ENCODE measurements around the gene CCNY.

CCNY gene

DNA sequence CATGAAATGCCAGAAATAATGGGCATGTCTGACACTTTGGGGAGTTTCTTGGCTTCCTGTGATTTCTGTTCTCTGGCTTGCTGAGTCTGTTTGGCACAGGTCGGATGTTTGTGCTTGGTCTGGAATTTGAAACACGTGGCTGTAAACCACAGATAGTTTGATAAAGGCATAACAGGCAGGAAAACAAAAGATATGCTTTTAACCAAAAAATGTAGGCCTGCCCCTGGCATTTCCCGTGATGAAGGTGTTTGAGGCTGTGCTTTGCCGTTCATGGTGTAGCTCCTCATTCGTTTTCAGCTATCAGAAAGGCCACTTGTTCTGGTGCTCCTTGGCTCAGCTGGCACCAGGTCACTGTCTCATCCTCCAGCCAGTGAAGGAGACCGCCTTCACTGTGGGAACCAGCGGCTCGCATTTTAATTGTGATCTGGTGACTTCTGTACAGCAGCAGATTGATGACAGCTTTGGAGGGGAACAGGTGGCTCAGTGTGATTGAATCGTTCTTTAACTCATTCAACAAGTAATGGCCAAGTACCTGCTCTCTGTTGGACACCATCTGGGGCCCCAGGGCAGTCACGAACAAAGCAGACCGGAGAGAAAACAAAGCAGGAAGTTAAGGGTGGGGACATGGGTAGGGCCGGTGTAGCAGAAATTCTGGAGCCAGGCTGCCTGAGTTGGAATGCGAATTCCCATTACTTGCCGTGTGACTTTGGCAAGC lies 111.5 kb downstream of the CCNY start:
- peak; percentile 81 for DNase-seq (ENCODE audit: low read depth)
- TF ChIP-seq, protein P1, sequence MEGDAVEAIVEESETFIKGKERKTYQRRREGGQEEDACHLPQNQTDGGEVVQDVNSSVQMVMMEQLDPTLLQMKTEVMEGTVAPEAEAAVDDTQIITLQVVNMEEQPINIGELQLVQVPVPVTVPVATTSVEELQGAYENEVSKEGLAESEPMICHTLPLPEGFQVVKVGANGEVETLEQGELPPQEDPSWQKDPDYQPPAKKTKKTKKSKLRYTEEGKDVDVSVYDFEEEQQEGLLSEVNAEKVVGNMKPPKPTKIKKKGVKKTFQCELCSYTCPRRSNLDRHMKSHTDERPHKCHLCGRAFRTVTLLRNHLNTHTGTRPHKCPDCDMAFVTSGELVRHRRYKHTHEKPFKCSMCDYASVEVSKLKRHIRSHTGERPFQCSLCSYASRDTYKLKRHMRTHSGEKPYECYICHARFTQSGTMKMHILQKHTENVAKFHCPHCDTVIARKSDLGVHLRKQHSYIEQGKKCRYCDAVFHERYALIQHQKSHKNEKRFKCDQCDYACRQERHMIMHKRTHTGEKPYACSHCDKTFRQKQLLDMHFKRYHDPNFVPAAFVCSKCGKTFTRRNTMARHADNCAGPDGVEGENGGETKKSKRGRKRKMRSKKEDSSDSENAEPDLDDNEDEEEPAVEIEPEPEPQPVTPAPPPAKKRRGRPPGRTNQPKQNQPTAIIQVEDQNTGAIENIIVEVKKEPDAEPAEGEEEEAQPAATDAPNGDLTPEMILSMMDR (IDR thresholded peaks at IDR 0.05; ENCODE audit: low read depth, low read length, missing control alignments), result no peak
- H3K4me3 ChIP-seq (ENCODE audit: low read depth, low read length), result peak overlapping the region; percentile 9
- in situ Hi-C loops (cut with HindIII; ENCODE audit: low sequenced_read_pairs), result no loop called here

DNA sequence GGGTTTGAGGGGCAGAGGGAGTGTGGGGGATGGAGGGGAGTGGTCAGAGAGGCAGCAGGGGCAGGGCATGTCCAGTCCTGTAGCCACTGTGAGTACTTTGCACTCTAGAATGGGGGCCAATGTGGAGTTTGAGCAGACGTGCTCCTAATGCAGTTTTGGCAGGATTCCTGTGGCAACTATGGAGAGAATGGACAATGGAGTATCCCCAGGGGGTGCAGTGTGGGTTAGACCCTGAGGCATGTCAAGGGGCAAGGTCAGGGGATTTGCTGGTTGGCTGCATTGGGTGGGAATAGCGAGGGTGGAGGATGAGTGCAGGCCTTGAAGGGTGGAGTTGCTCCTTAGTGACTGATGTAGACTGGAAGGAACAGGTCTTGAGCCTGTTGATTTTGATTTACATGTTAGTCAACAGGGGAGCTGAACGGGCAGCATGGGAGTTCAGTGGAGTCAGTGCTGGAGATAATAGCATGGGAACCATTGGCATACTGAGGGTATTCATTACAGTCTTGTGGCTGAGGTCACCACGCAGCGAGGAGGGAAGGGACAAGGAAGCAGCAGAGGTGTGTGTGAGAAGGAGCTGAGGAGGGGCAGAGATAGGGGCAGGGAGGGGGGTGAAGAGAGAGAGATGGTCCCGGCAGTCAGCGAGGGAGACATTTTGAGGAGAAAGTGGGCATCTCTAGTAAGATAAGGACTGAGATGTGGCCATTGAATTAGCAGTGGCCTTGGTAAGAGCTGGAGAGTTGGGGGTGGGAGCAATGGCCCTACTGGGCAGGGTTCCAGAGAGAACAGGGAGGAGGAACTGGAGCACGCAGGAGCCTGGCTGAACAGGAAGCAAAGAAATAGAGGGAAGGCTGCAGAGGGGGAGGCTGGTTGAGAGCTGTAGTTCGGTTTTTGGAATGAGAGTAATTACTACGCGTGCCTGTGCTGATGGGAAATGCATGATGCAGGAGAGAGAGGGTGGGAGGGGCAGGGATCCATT lies 112.7 kb downstream of the CCNY start:
- H3K4me3 ChIP-seq (ENCODE audit: low read depth, low read length), result no peak overlapping the region
- no peak for DNase-seq (ENCODE audit: low read depth)
- in situ Hi-C loops (cut with HindIII; ENCODE audit: low sequenced_read_pairs), result no loop called here
- TF ChIP-seq, protein P1 (IDR thresholded peaks at IDR 0.05; ENCODE audit: low read depth, low read length, missing control alignments), result no peak

DNA sequence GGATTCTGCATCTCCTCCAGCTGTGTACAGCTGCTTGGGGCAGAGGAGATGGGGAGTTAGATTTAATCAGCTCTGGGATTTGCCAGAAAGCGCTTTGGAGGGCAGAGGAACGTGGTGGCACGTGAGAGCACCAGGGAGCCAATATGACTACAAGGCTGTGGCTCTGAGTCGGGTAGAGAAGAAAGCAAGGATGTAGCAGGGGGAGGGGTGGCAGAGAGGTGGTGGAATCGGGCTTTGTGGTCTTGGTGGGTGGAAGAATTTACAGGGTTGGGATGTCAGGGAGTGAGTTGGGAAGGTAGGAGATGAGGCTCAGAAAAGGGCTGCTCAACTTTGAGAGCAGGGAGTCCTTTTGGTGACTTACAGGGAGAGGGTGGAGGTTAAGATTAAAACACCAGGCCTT lies 113.6 kb downstream of the CCNY start:
- no peak overlapping the region for H3K4me3 ChIP-seq (ENCODE audit: low read depth, low read length)
- in situ Hi-C loops (cut with HindIII; ENCODE audit: low sequenced_read_pairs), result no loop called here
- TF ChIP-seq, protein P1 (IDR thresholded peaks at IDR 0.05; ENCODE audit: low read depth, low read length, missing control alignments), result no peak
- DNase-seq (ENCODE audit: low read depth), result no peak

DNA sequence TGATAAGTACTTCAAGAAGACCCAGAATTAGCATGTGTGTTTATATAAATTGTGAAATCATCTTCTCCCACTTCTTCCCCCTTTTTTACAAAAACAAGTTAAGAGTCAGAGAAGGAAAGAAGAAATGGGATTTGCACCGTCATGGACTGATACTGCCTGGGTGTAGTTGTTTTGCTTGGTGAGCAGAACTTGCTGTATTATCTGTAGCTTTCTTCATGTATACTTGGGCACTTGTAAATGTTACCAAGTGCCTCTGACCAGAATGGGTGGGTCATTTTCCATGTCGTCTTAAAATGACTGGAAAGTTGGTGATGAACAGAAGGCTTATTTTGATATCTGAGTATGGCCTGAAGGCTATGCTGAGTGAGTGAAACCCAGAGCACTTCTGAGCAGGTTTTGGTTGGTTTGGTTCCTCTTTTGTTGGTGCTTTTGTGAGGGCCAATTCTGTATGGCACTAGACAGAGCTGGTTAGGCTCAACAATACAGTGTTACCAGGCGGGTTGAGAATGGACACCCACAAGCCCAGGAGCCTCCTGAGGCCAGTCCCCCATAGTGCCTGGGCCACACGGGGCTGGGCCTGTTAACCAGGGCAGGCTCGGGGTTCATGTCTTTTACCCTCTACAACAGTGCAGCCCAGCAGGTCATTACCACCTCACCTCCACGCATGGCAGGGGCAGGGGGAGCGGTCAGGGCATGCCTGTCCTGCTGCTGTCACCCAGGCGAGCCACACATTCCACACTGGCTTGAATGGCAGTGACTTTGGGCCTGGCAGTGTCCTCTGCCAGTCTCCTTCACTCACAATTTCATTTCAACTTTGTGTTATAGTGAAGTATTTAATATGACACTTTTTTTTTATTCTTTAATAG lies 115.1 kb downstream of the CCNY start:
- TF ChIP-seq, protein P1 (IDR thresholded peaks at IDR 0.05; ENCODE audit: low read depth, low read length, missing control alignments), result no peak
- in situ Hi-C loops (cut with HindIII; ENCODE audit: low sequenced_read_pairs), result no loop called here
- H3K4me3 ChIP-seq (ENCODE audit: low read depth, low read length), result no peak overlapping the region
- DNase-seq (ENCODE audit: low read depth), result no peak

DNA sequence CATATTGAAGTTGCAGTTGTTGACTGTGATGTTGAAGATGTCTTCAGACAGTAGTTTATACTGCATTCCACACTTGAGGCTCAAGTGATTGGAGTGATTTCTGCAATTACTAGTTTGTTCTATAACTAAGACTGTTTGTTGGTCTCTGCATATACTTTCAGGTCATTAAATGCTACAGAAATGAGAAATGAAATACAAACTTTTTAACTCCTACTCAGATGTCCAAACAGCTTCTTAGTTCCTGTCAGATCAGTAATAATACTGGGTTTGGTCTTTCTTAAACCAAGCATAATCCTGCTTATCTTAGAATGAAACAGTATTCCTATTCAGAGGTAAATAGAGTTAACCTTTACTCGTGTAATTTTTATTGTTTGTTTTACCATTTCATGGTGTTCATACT lies 115.9 kb downstream of the CCNY start:
- in situ Hi-C loops (cut with HindIII; ENCODE audit: low sequenced_read_pairs), result no loop called here

More for the DNA sequence above, 115.9 kb downstream of the CCNY start:
- no peak overlapping the region for H3K4me3 ChIP-seq (ENCODE audit: low read depth, low read length)
- DNase-seq (ENCODE audit: low read depth), result no peak
- TF ChIP-seq, protein P1 (IDR thresholded peaks at IDR 0.05; ENCODE audit: low read depth, low read length, missing control alignments), result no peak
